Spleen (tissue), 11 donors: ENCODE data around the gene FTL. TPM values are rescaled to one million over a fixed set of nuclear protein-coding genes. Genes with fewer than 3 reads are reported as not detected.

Source experiments
- DNase-seq: peaks from one replicate; pipeline ENCODE4 v3.0.0-alpha.2; 2020
- H3K27ac ChIP-seq, 8 donors: fragments of 200-600 bp; sonication (generic) in 7 of 8; 1 replicate in 4 of 8; 2 replicates in 4 of 8; pipeline versions ENCODE4 v1.5.0 to v1.8.0; 2016 to 2021; ENCODE audit warnings: inconsistent platforms in 4 of 8, mild to moderate bottlenecking in 4 of 8, moderate library complexity in 1 of 8
- H3K27me3 ChIP-seq, 7 donors: fragments of 200-600 bp; sonication (generic) in 6 of 7; replicated peaks in 1 of 7; 1 replicate in 4 of 7; 2 replicates in 3 of 7; pipeline versions ENCODE4 v1.5.0 to v1.8.0; 2016 to 2021; ENCODE audit warnings: inconsistent platforms in 3 of 7, mild to moderate bottlenecking in 1 of 7
- H3K36me3 ChIP-seq, 6 donors: fragments of 200-600 bp; sonication (generic) in 5 of 6; 1 replicate in 4 of 6; 2 replicates in 2 of 6; pipeline versions ENCODE4 v1.5.0 to v1.8.0; 2016 to 2021; ENCODE audit warnings: inconsistent platforms in 2 of 6
- H3K4me1 ChIP-seq, 6 donors: fragments of 200-600 bp; sonication (generic) in 5 of 6; 1 replicate in 3 of 6; 2 replicates in 3 of 6; pipeline versions ENCODE4 v1.5.0 to v1.8.0; 2016 to 2021; ENCODE audit warnings: inconsistent platforms in 3 of 6
- H3K4me3 ChIP-seq, 8 donors: fragments of 200-600 bp; sonication (generic) in 7 of 8; 1 replicate in 4 of 8; 2 replicates in 4 of 8; pipeline versions ENCODE4 v1.5.0 to v1.8.0; 2016 to 2021; ENCODE audit warnings: inconsistent platforms in 4 of 8, mild to moderate bottlenecking in 4 of 8, moderate library complexity in 2 of 8
- H3K9me3 ChIP-seq, 8 donors: fragments of 200-600 bp; sonication (generic) in 7 of 8; 1 replicate in 4 of 8; 2 replicates in 4 of 8; pipeline versions ENCODE4 v1.5.0 to v1.8.0; 2016 to 2021; ENCODE audit warnings: inconsistent platforms in 4 of 8
- CTCF ChIP-seq, 11 experiments: fragments of 200-600 bp in 7 of 11; fragments of 450-650 bp in 4 of 11; sonication (generic) in 4 of 11; IDR thresholded peaks in 8 of 11; conservative IDR thresholded peaks in 3 of 11; 1 replicate in 7 of 11; 2 replicates in 4 of 11; pipeline versions ENCODE4 v1.4.0 to v1.8.0; 2016 to 2021; ENCODE audit warnings: antibody characterized with exemption in 11 of 11, inconsistent platforms in 4 of 11, mild to moderate bottlenecking in 1 of 11
- POLR2A ChIP-seq, 3 donors: fragments of 450-650 bp; IDR thresholded peaks; one replicate each; pipeline ENCODE4 v1.5.1; 2017; ENCODE audit warnings: antibody characterized with exemption in 3 of 3, mild to moderate bottlenecking in 1 of 3
- POLR2AphosphoS5 ChIP-seq, 3 donors: sonication (generic); formaldehyde crosslinking; IDR thresholded peaks; one replicate each; pipeline ENCODE4 v1.5.1; 2017; ENCODE audit warnings: antibody characterized with exemption in 3 of 3
- WGBS, 5 donors: extraction: QIAGEN DNeasy Blood & Tissue Kit in 3 of 5; methylation state at CpG; one replicate each; pipeline versions ENCODE4 v1.1.5 to v1.1.7; 2013 to 2018; 5-methylcytosine and 5-hydroxymethylcytosine counted together
- intact Hi-C: fragments of 100-400 bp; cut with DNase I; formaldehyde crosslinking; loops from one replicate; pipeline ENCODE4 v1.15.0; 2023; ENCODE audit warnings: low total_unique reads
- polyA plus RNA-seq, 3 donors: library from polyadenylated mRNA; stranded (reverse); fragments of 200-250 nt; gene quantifications; one replicate each; pipeline ENCODE4 v1.2.1, GENCODE V29; 2013
- total RNA-seq, 7 donors: library from RNA; depleted of rRNA in 3 of 7; stranded (reverse); fragments of >200 nt in 3 of 7; fragmentation: NEBNext Ultra II Directional in 4 of 7; extraction: Animal tissue kit (Norgen Biotek cat#: 25700) in 4 of 7; gene quantifications; one replicate each; pipeline versions ENCODE4 v1.1.0 to v1.2.1, GENCODE V29; 2016 to 2021
- donor health status: healthy with polysubstance abuse.
- donor health status: DM: no; HTN: no; CAD: no; lungs with moderate emphysema.
- donor health status: DM: no; HTN: no; CAD: no.
- donor health status: Bipolar disorder and iron deficiency.
- donor health status: healthy.
- donor health status: DM: no; HTN: no; CAD: no.
- donor health status: DM: yes; HTN: yes; CAD: no.

The FTL gene
- total and polyA plus RNA-seq, 10 donors: 4,960 to 14,078 (median 7,397) TPM

DNA sequence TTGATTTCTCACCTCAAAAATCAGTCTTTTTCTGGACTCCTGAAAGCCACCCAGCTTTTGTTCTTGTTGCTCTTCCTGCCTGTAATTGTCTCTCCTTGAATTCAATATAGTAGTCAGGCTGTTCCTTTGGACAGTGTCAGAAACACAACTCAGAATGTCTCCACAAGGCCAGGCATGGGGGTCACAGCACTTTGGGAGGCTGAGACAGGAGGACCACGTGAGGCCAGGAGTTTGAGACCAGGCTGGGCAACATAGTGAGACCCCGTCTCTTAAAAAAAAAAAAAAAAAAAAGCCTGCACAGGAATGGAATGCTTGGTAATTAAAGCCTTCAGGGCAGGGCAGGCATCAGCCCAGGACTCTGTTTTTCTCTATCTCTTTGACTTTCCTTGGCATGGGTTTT lies 19.3 kb upstream of the FTL start:
- TF ChIP-seq CTCF (IDR thresholded peaks at IDR 0.05 in 8 of 11, conservative IDR thresholded peaks at IDR 0.05 in 3 of 11): no peak
- no peak for TF ChIP-seq POLR2AphosphoS5 (IDR thresholded peaks at IDR 0.05)
- TF ChIP-seq POLR2A (IDR thresholded peaks at IDR 0.05): no peak
- intact Hi-C loops: no loop called here
- 75 to 96% (median 84%) methylated on average over 2 of the region's 2 CpGs for WGBS, 5 donors
- Histone ChIP-seq H3K9me3 (peaks cover 0 to 23% (median 14%) of the 10 kb centered on the region in 8 donors), H3K27ac (no peak overlapping the region), H3K27me3 (no peaks in the 10 kb centered on the region), H3K4me3 (no peak overlapping the region), H3K36me3 (peaks cover 0 to 2% (median 0%) of the 10 kb centered on the region in 6 donors), H3K4me1 (peaks cover 0 to 16% (median 0%) of the 10 kb centered on the region in 6 donors)
- no peak for DNase-seq

- no peaks in the 10 kb centered on the region for H3K36me3 ChIP-seq
- H3K27ac ChIP-seq: no peak overlapping the region
- no peak overlapping the region for H3K4me3 ChIP-seq
- WGBS, 5 donors: 75 to 95% (median 88%) methylated on average over 3 to 9 of the region's 9 CpGs
- DNase-seq: no peak
- peaks cover 0 to 19% (median 0%) of the 10 kb centered on the region in 6 donors for H3K4me1 ChIP-seq
- peaks cover 0 to 18% (median 11%) of the 10 kb centered on the region in 8 donors for H3K9me3 ChIP-seq
- TF ChIP-seq CTCF (IDR thresholded peaks at IDR 0.05 in 8 of 11, conservative IDR thresholded peaks at IDR 0.05 in 3 of 11): no peak
- TF ChIP-seq POLR2AphosphoS5 (IDR thresholded peaks at IDR 0.05): no peak
- no peak for TF ChIP-seq POLR2A (IDR thresholded peaks at IDR 0.05)
- H3K27me3 ChIP-seq: no peaks in the 10 kb centered on the region
- intact Hi-C loops: no loop called here
Observed at GRCh38 chr19:48946463-48947257, 18.4 kb upstream of the FTL start.

DNA sequence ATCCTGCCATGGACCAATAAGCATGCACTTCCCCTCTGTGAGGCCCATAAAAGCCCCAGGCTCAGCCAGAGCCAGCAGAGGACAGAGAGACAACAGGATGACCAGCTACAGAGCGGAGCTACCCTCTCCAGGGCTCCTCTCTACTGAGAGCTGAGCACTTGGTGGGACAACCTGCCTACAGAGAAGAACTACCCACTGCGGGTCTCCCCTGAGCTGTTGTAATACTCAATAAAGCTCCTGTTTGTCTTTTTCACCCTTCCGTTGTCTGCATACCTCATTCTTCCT lies 17.9 kb upstream of the FTL start:
- intact Hi-C loops: no loop called here
- H3K4me3 ChIP-seq: no peak overlapping the region
- WGBS, 5 donors: 90 to 100% (median 96%) methylated on average over 2 to 3 of the region's 3 CpGs
- TF ChIP-seq POLR2A (IDR thresholded peaks at IDR 0.05) (no peak), CTCF (IDR thresholded peaks at IDR 0.05 in 8 of 11, conservative IDR thresholded peaks at IDR 0.05 in 3 of 11) (no peak), POLR2AphosphoS5 (IDR thresholded peaks at IDR 0.05) (no peak)
- DNase-seq: no peak
- H3K4me1 ChIP-seq: peaks cover 0 to 19% (median 0%) of the 10 kb centered on the region in 6 donors
- H3K36me3 ChIP-seq: no peaks in the 10 kb centered on the region
- H3K27ac ChIP-seq: no peak overlapping the region
- peaks cover 0 to 18% (median 11%) of the 10 kb centered on the region in 8 donors for H3K9me3 ChIP-seq
- H3K27me3 ChIP-seq: no peaks in the 10 kb centered on the region

GRCh38 chr19:48950159-48950558 lies 14.9 kb upstream of the FTL start:
- Histone ChIP-seq H3K4me1 (peaks cover 4 to 21% (median 7%) of the 10 kb centered on the region in 6 donors), H3K9me3 (peaks cover 0 to 18% (median 11%) of the 10 kb centered on the region in 8 donors), H3K27me3 (no peaks in the 10 kb centered on the region), H3K27ac (peak overlapping the region in 7 of 8 donors; percentile 48 to 81 (median 60)), H3K36me3 (no peaks in the 10 kb centered on the region), H3K4me3 (no peak overlapping the region)
- peak in 1 of 3 donors; percentile 62 for TF ChIP-seq POLR2AphosphoS5 (IDR thresholded peaks at IDR 0.05)
- no peak for TF ChIP-seq POLR2A (IDR thresholded peaks at IDR 0.05)
- DNase-seq: no peak
- intact Hi-C loops: loop anchor here (10.0 kb wide), 1 partner anchor 45 kb away; the partner anchor contains the start of gene NUCB1
- 44 to 58% (median 47%) methylated on average over 3 of the region's 3 CpGs for WGBS, 5 donors
